ENCODE data around the gene FBXO42. TPM values are rescaled to one million over a fixed set of nuclear protein-coding genes. Genes with fewer than 3 reads are reported as not detected.

Gene FBXO42
- total RNA-seq, 1 donor from 2014 or later, result 28.8 TPM

DNA sequence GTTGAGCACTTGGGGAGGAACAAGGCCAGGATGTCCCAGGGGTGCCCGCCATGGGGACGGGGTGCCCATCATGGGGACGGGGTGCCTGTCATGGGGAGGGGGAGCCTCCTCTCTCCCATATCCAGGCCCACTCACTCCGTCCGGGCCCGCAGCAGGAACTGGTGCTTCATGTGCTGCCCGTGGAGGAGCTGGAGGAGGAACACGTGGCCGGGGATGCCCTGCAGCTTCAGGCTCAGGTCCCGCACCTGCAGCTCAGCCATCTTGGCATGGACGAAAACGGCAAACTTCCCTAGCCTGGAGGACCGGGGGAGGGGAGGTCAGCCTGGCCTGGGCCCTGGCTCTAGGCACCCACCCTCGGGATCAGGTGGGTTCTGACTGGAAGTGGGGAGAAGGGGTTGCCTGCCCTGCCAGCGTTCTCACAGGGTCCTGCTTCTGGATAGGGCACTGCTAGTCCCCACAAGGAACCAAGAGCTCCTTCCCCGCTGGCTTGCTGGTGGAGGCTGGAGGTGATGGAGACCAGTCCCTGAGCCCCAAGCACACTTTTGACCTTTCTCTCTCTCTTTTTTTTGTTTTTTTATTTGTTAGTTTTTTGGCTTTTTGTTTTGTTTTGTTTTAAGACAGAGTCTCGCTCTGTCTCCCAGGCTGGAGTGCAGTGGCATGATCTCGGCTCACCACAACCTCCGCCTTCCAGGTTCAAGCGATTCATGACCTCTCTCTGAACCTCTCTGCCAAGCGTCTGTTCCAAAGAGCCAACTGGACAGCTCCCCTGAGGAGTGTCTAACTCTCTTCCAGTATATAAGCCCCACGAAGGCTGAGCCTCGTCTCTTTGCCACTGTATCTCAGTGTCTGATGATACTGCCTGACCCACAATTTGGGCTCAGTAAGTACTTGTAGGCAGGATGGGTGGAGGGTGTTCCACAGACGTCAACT, 149.7 kb downstream of the FBXO42 start:
- no peak overlapping the region for H3K27ac Mint-ChIP-seq
- TF ChIP-seq, protein P1, sequence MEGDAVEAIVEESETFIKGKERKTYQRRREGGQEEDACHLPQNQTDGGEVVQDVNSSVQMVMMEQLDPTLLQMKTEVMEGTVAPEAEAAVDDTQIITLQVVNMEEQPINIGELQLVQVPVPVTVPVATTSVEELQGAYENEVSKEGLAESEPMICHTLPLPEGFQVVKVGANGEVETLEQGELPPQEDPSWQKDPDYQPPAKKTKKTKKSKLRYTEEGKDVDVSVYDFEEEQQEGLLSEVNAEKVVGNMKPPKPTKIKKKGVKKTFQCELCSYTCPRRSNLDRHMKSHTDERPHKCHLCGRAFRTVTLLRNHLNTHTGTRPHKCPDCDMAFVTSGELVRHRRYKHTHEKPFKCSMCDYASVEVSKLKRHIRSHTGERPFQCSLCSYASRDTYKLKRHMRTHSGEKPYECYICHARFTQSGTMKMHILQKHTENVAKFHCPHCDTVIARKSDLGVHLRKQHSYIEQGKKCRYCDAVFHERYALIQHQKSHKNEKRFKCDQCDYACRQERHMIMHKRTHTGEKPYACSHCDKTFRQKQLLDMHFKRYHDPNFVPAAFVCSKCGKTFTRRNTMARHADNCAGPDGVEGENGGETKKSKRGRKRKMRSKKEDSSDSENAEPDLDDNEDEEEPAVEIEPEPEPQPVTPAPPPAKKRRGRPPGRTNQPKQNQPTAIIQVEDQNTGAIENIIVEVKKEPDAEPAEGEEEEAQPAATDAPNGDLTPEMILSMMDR (IDR thresholded peaks at IDR 0.05; ENCODE audit: unreplicated experiment), result no peak
- H3K4me1 Mint-ChIP-seq, result peaks cover 10% of the 10 kb centered on the region
- H3K27me3 Mint-ChIP-seq (ENCODE audit: low read depth), result no peaks in the 10 kb centered on the region
- H3K9me3 Mint-ChIP-seq, result no peaks in the 10 kb centered on the region
- H3K36me3 Mint-ChIP-seq, result peaks cover 27% of the 10 kb centered on the region
- DNase-seq (ENCODE audit: low spot score in 2 of 2, unreplicated experiment in 2 of 2), result no peak
- H3K4me3 Mint-ChIP-seq, result no peak overlapping the region

DNA sequence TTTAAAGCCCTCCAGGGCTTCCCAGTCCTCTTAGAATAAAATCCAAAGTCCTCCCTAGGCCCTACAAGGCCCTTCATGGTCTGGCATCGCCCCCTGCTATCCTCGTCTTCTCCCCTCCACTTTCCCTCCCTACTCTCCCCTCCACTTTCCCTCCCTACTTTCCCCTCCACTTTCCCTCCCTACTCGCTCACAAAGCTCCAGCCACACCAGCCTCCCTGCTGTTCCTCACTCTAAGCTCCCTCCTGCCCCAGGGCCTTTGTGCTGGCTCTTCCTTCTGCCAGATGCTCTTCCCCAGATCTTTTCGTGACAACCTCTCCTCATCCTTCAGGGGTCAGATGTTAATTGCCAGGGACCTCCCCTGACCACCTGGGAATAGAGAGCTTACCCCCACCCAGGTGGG, 152.6 kb downstream of the FBXO42 start:
- Mint-ChIP-seq H3K9me3 (no peaks in the 10 kb centered on the region), H3K27ac (no peak overlapping the region), H3K4me1 (peaks cover 2% of the 10 kb centered on the region), H3K4me3 (no peak overlapping the region), H3K36me3 (peaks cover 35% of the 10 kb centered on the region), H3K27me3 (ENCODE audit: low read depth) (no peaks in the 10 kb centered on the region)
- no peak for DNase-seq (ENCODE audit: low spot score in 2 of 2, unreplicated experiment in 2 of 2)
- TF ChIP-seq, protein P1 (IDR thresholded peaks at IDR 0.05; ENCODE audit: unreplicated experiment), result no peak

GRCh38 chr1:16199157-16199501, 153.2 kb downstream of the FBXO42 start:
- no peaks in the 10 kb centered on the region for H3K9me3 Mint-ChIP-seq
- peaks cover 2% of the 10 kb centered on the region for H3K4me1 Mint-ChIP-seq
- no peaks in the 10 kb centered on the region for H3K27me3 Mint-ChIP-seq (ENCODE audit: low read depth)
- H3K27ac Mint-ChIP-seq, result no peak overlapping the region
- peaks cover 30% of the 10 kb centered on the region for H3K36me3 Mint-ChIP-seq
- H3K4me3 Mint-ChIP-seq, result no peak overlapping the region
- TF ChIP-seq, protein P1 (IDR thresholded peaks at IDR 0.05; ENCODE audit: unreplicated experiment), result no peak
- DNase-seq (ENCODE audit: low spot score in 2 of 2, unreplicated experiment in 2 of 2), result no peak

DNA sequence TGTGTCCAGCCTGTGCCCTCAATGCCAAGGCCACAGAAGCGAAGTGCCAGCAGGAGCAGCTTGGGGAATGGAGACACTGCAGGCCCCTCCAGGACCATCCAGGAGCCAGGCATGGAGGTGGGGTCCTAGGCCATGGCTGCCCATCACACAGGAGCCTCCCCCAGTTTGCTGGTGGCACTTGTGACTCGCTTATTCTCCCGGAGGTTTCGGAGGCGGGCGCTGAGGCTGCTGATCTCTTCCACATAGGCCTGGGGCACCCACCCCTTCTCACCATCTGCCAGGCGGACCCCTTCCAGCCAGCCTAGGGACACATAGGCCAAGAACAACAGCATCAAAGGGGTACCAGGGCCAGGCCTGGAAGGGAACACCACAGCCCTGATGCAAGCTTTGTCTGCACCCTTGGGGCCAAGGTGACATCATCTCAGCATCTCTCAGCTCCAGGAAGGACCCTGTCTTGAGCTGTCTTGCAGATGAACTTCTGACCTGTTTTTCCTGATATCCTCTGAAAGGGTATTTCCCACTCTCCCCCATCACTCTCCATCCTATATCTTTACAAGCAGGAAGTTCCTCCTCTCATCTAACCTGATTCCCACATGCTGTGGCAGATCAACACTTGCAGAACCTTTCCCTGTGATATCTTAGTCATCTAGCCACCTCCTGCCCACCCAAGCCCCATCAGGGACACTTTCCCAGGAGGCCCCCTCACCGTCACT, 153.7 kb downstream of the FBXO42 start:
- TF ChIP-seq, protein P1 (IDR thresholded peaks at IDR 0.05; ENCODE audit: unreplicated experiment), result no peak
- Mint-ChIP-seq H3K36me3 (peaks cover 27% of the 10 kb centered on the region), H3K9me3 (no peaks in the 10 kb centered on the region), H3K27ac (no peak overlapping the region), H3K4me1 (peaks cover 2% of the 10 kb centered on the region), H3K4me3 (no peak overlapping the region), H3K27me3 (ENCODE audit: low read depth) (no peaks in the 10 kb centered on the region)
- no peak for DNase-seq (ENCODE audit: low spot score in 2 of 2, unreplicated experiment in 2 of 2)

GRCh38 chr1:16196874-16197273, 155.4 kb downstream of the FBXO42 start:
- Mint-ChIP-seq H3K27me3 (ENCODE audit: low read depth) (no peaks in the 10 kb centered on the region), H3K4me1 (no peaks in the 10 kb centered on the region), H3K36me3 (peaks cover 19% of the 10 kb centered on the region), H3K9me3 (no peaks in the 10 kb centered on the region), H3K4me3 (no peak overlapping the region), H3K27ac (no peak overlapping the region)
- TF ChIP-seq, protein P1 (IDR thresholded peaks at IDR 0.05; ENCODE audit: unreplicated experiment), result no peak
- no peak for DNase-seq (ENCODE audit: low spot score in 2 of 2, unreplicated experiment in 2 of 2)

Other genes starting within 250 kb of the FBXO42 start
- 71.8 to 76.3 TPM (median 75.0 TPM) in 3 replicates for gene EPHA2, start 196.4 kb downstream of the FBXO42 start, total RNA-seq
- gene ARHGEF19, start 139.8 kb downstream of the FBXO42 start, total RNA-seq, result 85.3 to 88.3 TPM (median 86.6 TPM) in 3 replicates
- gene CPLANE2, start 115.3 kb downstream of the FBXO42 start, total RNA-seq, result 7.7 to 10.7 TPM (median 9.1 TPM) in 3 replicates
- 116 to 121 TPM (median 119 TPM) in 3 replicates for gene SZRD1, start 14.8 kb upstream of the FBXO42 start, total RNA-seq
- 0.16 to 0.20 TPM in 2 of 3 replicates, not detected in the other for gene SPATA21, start 84.9 kb upstream of the FBXO42 start, total RNA-seq
- gene NECAP2, start 88.2 kb upstream of the FBXO42 start, total RNA-seq, result 43.7 to 46.7 TPM (median 44.1 TPM) in 3 replicates
- 3,774 to 3,945 TPM (median 3,937 TPM) in 3 replicates for gene RNU1-1, start 161.8 kb upstream of the FBXO42 start, total RNA-seq